ENCODE results near the gene NAA10.

The NAA10 gene

DNA sequence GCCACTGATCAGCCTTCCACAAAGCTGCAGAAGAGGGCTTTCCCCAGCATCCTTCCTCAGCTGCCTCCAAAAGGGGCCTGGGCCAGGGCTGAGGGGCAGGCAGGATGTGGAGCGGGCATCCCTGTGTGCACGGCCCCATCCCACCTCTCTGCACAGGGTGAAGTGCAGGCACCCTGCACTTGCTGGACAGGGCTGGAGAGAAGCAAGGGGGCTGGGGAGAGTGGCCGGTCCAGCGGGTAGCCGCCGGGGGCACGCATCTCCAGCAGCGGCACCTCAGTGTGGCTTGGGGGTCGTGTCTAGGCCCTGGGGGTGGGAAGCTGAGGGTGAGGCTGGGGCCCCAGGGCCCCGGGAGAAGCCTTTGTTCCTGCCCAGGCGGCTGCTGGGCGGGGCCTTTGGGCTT, 27.4 kb downstream of the NAA10 start:
- TF ChIP-seq, protein P1, sequence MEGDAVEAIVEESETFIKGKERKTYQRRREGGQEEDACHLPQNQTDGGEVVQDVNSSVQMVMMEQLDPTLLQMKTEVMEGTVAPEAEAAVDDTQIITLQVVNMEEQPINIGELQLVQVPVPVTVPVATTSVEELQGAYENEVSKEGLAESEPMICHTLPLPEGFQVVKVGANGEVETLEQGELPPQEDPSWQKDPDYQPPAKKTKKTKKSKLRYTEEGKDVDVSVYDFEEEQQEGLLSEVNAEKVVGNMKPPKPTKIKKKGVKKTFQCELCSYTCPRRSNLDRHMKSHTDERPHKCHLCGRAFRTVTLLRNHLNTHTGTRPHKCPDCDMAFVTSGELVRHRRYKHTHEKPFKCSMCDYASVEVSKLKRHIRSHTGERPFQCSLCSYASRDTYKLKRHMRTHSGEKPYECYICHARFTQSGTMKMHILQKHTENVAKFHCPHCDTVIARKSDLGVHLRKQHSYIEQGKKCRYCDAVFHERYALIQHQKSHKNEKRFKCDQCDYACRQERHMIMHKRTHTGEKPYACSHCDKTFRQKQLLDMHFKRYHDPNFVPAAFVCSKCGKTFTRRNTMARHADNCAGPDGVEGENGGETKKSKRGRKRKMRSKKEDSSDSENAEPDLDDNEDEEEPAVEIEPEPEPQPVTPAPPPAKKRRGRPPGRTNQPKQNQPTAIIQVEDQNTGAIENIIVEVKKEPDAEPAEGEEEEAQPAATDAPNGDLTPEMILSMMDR (IDR thresholded peaks at IDR 0.05; ENCODE audit: extremely low read depth, insufficient read depth, missing control alignments), result no peak
- in situ Hi-C loops (cut with MboI; ENCODE audit: low pct_unique_long_range_greater_than_20kb, low sequenced_read_pairs, unreplicated experiment), result no loop called here
- no peak for DNase-seq (ENCODE audit: low spot score)

DNA sequence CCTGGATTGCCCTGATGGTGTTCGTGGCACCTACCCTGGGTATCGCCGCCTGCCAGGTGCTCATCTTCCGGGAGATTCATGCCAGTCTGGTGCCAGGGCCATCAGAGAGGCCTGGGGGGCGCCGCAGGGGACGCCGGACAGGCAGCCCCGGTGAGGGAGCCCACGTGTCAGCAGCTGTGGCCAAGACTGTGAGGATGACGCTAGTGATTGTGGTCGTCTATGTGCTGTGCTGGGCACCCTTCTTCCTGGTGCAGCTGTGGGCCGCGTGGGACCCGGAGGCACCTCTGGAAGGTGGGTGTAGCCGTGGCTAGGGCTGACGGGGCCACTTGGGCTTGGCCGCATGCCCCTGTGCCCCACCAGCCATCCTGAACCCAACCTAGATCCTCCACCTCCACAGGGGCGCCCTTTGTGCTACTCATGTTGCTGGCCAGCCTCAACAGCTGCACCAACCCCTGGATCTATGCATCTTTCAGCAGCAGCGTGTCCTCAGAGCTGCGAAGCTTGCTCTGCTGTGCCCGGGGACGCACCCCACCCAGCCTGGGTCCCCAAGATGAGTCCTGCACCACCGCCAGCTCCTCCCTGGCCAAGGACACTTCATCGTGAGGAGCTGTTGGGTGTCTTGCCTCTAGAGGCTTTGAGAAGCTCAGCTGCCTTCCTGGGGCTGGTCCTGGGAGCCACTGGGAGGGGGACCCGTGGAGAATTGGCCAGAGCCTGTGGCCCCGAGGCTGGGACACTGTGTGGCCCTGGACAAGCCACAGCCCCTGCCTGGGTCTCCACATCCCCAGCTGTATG, 28.5 kb downstream of the NAA10 start:
- in situ Hi-C loops (cut with MboI; ENCODE audit: low pct_unique_long_range_greater_than_20kb, low sequenced_read_pairs, unreplicated experiment), result no loop called here
- TF ChIP-seq, protein P1 (IDR thresholded peaks at IDR 0.05; ENCODE audit: extremely low read depth, insufficient read depth, missing control alignments), result no peak
- DNase-seq (ENCODE audit: low spot score), result no peak

DNA sequence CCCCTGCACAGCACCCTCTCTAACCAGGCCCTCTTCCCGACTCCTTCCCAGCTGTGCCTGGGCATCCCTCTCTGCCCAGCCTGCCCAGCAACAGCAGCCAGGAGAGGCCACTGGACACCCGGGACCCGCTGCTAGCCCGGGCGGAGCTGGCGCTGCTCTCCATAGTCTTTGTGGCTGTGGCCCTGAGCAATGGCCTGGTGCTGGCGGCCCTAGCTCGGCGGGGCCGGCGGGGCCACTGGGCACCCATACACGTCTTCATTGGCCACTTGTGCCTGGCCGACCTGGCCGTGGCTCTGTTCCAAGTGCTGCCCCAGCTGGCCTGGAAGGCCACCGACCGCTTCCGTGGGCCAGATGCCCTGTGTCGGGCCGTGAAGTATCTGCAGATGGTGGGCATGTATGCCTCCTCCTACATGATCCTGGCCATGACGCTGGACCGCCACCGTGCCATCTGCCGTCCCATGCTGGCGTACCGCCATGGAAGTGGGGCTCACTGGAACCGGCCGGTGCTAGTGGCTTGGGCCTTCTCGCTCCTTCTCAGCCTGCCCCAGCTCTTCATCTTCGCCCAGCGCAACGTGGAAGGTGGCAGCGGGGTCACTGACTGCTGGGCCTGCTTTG, 29.2 kb downstream of the NAA10 start:
- no peak for DNase-seq (ENCODE audit: low spot score)
- in situ Hi-C loops (cut with MboI; ENCODE audit: low pct_unique_long_range_greater_than_20kb, low sequenced_read_pairs, unreplicated experiment), result no loop called here

DNA sequence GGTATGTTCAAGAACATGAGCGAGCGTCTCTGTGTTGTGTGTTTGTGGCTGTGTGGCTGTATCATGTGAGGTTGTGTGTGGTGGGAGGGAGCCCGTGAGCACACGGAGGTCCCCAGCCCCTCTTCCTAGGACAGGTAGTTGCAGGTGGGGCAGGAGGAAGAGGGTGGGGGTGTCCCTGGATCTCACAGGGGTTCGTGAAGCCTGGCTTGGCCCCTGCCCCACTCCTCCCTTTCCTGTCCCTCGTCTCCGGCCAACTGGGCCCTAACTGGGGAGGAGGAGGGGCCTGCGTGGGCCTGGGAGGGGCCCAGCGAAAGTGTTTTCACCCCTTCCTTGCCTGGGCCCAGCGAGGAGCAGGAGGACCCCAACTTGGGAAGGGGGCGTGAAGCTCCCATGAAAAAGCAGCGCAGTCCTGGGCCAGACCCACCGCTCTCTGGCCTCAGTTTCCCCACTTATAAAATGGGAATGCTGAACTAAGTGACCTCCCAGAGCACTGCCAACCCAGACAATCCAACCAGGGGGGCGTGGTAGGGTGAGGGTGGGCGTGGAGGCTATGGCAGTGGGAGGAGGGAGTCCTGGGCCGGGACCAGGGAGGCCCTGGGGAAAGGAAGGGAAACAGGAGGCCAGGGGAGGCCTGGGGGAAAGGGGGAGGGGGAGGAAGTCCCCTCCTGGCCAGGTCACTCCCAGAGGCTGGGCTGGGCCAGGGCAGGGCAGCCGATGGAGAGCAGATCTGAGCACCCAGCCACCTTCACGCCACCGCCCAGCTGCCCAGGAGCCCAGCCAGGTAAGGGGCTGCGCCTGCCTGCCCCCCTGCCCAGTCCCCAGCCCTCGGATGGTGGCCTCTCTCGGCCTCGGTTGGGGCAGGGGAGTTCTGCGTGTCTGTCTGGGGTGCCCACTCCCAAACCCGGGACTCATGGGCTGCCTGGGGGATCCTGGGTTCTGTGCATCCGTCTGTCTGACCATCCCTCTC, 30.6 kb downstream of the NAA10 start, which contains the start of gene AVPR2:
AVPR2 (plus strand) TSS at position 683 of the 967 bp plus-strand sequence. CDS start 473 bp downstream, outside the sequence.
- DNase-seq (ENCODE audit: low spot score), result no peak
- in situ Hi-C loops (cut with MboI; ENCODE audit: low pct_unique_long_range_greater_than_20kb, low sequenced_read_pairs, unreplicated experiment), result no loop called here
- TF ChIP-seq, protein P1 (IDR thresholded peaks at IDR 0.05; ENCODE audit: extremely low read depth, insufficient read depth, missing control alignments), result no peak

More for the DNA sequence above, 29.2 kb downstream of the NAA10 start:
- TF ChIP-seq, protein P1 (IDR thresholded peaks at IDR 0.05; ENCODE audit: extremely low read depth, insufficient read depth, missing control alignments), result no peak

DNA sequence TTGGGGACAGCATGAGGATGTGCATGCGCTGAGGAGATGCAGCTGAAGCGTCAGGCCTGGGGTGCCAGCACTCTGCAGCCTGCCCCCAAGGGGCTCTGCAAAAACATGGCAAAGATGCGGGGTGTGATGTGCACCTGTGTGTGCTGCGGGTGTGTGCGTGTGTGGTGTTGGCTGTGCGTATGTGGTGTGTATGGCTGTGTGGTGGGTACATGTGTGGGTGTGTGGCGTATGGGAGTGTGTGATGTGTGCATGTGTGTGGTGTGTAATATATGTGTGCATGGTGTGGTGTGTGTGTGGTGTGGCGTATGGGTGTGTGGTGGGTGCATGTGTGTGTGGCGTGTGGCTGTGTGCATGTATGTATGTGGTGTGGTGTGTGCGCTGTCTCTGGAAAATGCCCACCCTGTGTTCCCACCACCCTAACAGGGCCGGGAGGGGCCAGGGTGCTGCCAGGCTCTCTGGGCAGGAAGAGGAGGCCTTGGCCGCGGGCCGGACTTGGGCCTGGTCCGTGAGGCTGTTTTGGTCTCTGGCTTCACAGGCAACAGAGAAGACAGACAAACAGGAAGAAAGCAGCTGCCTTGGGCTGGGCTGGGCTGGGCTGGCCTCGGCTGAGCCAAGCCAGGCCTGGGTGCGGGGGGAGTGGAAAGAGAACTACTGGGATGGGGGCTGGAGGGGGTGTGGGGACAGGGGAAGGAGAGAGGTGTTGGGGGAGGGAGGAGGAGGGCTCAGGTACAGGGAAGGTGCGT, 31.4 kb downstream of the NAA10 start:
- TF ChIP-seq, protein P1 (IDR thresholded peaks at IDR 0.05; ENCODE audit: extremely low read depth, insufficient read depth, missing control alignments), result no peak
- in situ Hi-C loops (cut with MboI; ENCODE audit: low pct_unique_long_range_greater_than_20kb, low sequenced_read_pairs, unreplicated experiment), result no loop called here
- no peak for DNase-seq (ENCODE audit: low spot score)
